K562 (cell line): ENCODE results near the gene DDX51. TPM values are rescaled to one million over a fixed set of nuclear protein-coding genes. Genes with fewer than 3 reads are reported as not detected.

Experiments
- ATAC-seq: fragments of 200-7000 bp; cut with Tn5 transposase; 3 replicates; pipeline ENCODE4 v1.9.1; 2020; ENCODE audit warnings: moderate library complexity
- BruUV-seq: library from RNA; stranded (reverse); fragments of 400-500 nt; replicated peaks from 2 replicates; lab custom pipeline; 2021; lab: Mats Ljungman, UMichigan
- CTCF ChIA-PET: fragments of 300-600 bp; formaldehyde crosslinking; extraction: SDS; loops from one replicate; lab custom pipeline; 2021; ENCODE audit warnings: low intra/inter-chr PET ratio; lab: Yijun Ruan, JAX
- POLR2A ChIA-PET: fragments of 300-600, 350-650 bp; sonication (Branson Sonifier 250); formaldehyde crosslinking; extraction: SDS; loops from one replicate; lab custom pipeline; 2021; ENCODE audit warnings: antibody characterized with exemption, inconsistent platforms; lab: Yijun Ruan, JAX
- DNase-seq, 4 experiments: peaks; one replicate each; pipeline versions ENCODE4 v3.0.0 to v3.0.0-alpha.2; 2011 to 2018; ENCODE audit warnings: low spot score in 3 of 4, mixed read lengths in 3 of 4; ENCODE audit errors: extremely low read depth in 1 of 4
- FAIRE-seq: peaks from 2 replicates; lab custom pipeline; 2011; peaks lifted over from hg19 to GRCh38; lab: Jason Lieb, UNC
- H2AFZ ChIP-seq: 2 replicates; pipeline ENCODE4 v1.6.0; 2011; ENCODE audit warnings: low read depth, low read length, control low read depth, inconsistent platforms
- H3K27ac ChIP-seq: fragments of 200-600 bp; 3 replicates; pipeline ENCODE4 v1.8.0; 2011; ENCODE audit warnings: low read depth, mild to moderate bottlenecking, control low read depth, inconsistent platforms, low read length, moderate library complexity, mixed read lengths; ENCODE audit errors: extremely low read depth
- H3K27me3 ChIP-seq, 2 experiments: fragments of 300-600 bp in 1 of 2; 2 replicates in 1 of 2; 3 replicates in 1 of 2; pipeline versions ENCODE4 v1.6.0 to v1.8.0; 2011; ENCODE audit warnings: inconsistent platforms in 2 of 2, low read length in 2 of 2, mild to moderate bottlenecking in 1 of 2, mixed read lengths in 1 of 2, moderate library complexity in 1 of 2; ENCODE audit not compliant: control insufficient read depth in 2 of 2, insufficient read depth in 2 of 2
- H3K36me3 ChIP-seq: fragments of 300-600 bp; 3 replicates; pipeline ENCODE4 v1.8.0; 2011; ENCODE audit warnings: mild to moderate bottlenecking, low read length, inconsistent platforms; ENCODE audit not compliant: control insufficient read depth, insufficient read depth
- H3K4me1 ChIP-seq, 2 experiments: fragments of 200-600 bp in 1 of 2; replicated peaks in 1 of 2; 2 replicates in 1 of 2; 3 replicates in 1 of 2; pipeline versions ENCODE4 v1.5.1 to v1.8.0; 2011; ENCODE audit warnings: inconsistent platforms in 2 of 2, low read length in 2 of 2, mild to moderate bottlenecking in 1 of 2, mixed read lengths in 1 of 2, moderate library complexity in 1 of 2; ENCODE audit not compliant: control insufficient read depth in 2 of 2, insufficient read depth in 2 of 2
- H3K4me2 ChIP-seq: 2 replicates; pipeline ENCODE4 v1.6.1; 2011; ENCODE audit warnings: low read length, control low read depth, inconsistent platforms, mixed read lengths; ENCODE audit not compliant: insufficient read depth
- H3K4me3 ChIP-seq: fragments of 200-600 bp; sonication (generic), shearing (Covaris generic); 2 replicates; pipeline ENCODE4 v1.5.1; 2016; ENCODE audit warnings: control low read depth, inconsistent platforms
- H3K79me2 ChIP-seq: fragments of 200-600 bp; 3 replicates; pipeline ENCODE4 v1.8.0; 2011; ENCODE audit warnings: low read length, inconsistent platforms; ENCODE audit not compliant: control insufficient read depth, insufficient read depth
- H3K9ac ChIP-seq, 2 experiments: 2 replicates each; pipeline versions ENCODE4 v1.6.0 to v1.6.1; 2011; ENCODE audit warnings: low read depth in 2 of 2, low read length in 2 of 2, control low read depth in 1 of 2, inconsistent platforms in 1 of 2, mild to moderate bottlenecking in 1 of 2, mixed read lengths in 1 of 2; ENCODE audit not compliant: insufficient read depth in 1 of 2
- H3K9me1 ChIP-seq: one replicate; pipeline ENCODE4 v1.6.0; 2011; ENCODE audit warnings: inconsistent platforms, mild to moderate bottlenecking, low read length, moderate library complexity; ENCODE audit not compliant: control insufficient read depth, insufficient read depth
- H3K9me3 ChIP-seq: replicated peaks from 2 replicates; pipeline ENCODE4 v1.5.1; 2011; ENCODE audit warnings: low read depth, low read length, inconsistent platforms; ENCODE audit not compliant: control insufficient read depth, insufficient read depth
- H4K20me1 ChIP-seq: replicated peaks from 2 replicates; pipeline ENCODE4 v1.6.1; 2011; ENCODE audit warnings: low read length, inconsistent platforms, mixed read lengths; ENCODE audit not compliant: control insufficient read depth, insufficient read depth
- C11orf30 ChIP-seq: fragments of 450-650 bp; IDR thresholded peaks from 2 replicates; pipeline ENCODE4 v1.6.1; 2016; ENCODE audit warnings: low read depth, mild to moderate bottlenecking
- CBX2 ChIP-seq: fragments of 200-600 bp; sonication (generic); IDR thresholded peaks from one replicate; pipeline ENCODE4 v1.6.1; 2012; ENCODE audit warnings: mild to moderate bottlenecking, low read length, inconsistent platforms; ENCODE audit not compliant: insufficient read depth, poor library complexity, severe bottlenecking
- CC2D1A ChIP-seq: fragments of 450-650 bp; IDR thresholded peaks from 2 replicates; pipeline ENCODE4 v1.6.1; 2017; ENCODE audit warnings: mild to moderate bottlenecking
- CEBPG ChIP-seq, 3 experiments: fragments of 200-800 bp in 1 of 3; sonication (Bioruptor generic) in 1 of 3; sonication (generic) in 1 of 3; formaldehyde crosslinking in 1 of 3; IDR thresholded peaks in 2 of 3; conservative IDR thresholded peaks in 1 of 3; 2 replicates each; pipeline versions ENCODE4 v1.6.1 to v1.8.0; 2016 to 2022; ENCODE audit warnings: missing compliant biosample characterization in 2 of 3, missing genetic modification characterization in 2 of 3, mild to moderate bottlenecking in 1 of 3, missing genetic modification reagents in 1 of 3
- CHCHD3 ChIP-seq: fragments of 250-450 bp; sonication (Bioruptor Pico); IDR thresholded peaks from 2 replicates; pipeline ENCODE4 v2.1.2; 2022; ENCODE audit warnings: mild to moderate bottlenecking
- ELF1 ChIP-seq: fragments of 200-800 bp; sonication (Bioruptor generic); IDR thresholded peaks from 2 replicates; pipeline ENCODE4 v1.6.1; 2016; ENCODE audit warnings: missing genetic modification characterization, missing compliant biosample characterization
- ELF4 ChIP-seq: fragments of 450-650 bp; formaldehyde crosslinking; IDR thresholded peaks from 2 replicates; pipeline ENCODE4 v1.4.0; 2022; ENCODE audit warnings: missing genetic modification characterization
- ERF ChIP-seq: fragments of 450-650 bp; formaldehyde crosslinking; IDR thresholded peaks from 2 replicates; pipeline ENCODE4 v1.4.0; 2020; ENCODE audit warnings: mild to moderate bottlenecking, mixed read lengths
- EZH2 ChIP-seq: IDR thresholded peaks from 2 replicates; pipeline ENCODE4 v1.6.1; 2012; ENCODE audit warnings: low read depth, mild to moderate bottlenecking, inconsistent platforms, low read length, borderline replicate concordance
- HDAC2 ChIP-seq: fragments of 450-650 bp; IDR thresholded peaks from 2 replicates; pipeline ENCODE4 v1.6.1; 2016; ENCODE audit warnings: mild to moderate bottlenecking
- ILK ChIP-seq: fragments of 450-650 bp; IDR thresholded peaks from 2 replicates; pipeline ENCODE4 v1.6.1; 2016; ENCODE audit warnings: missing genetic modification characterization, low read depth, mild to moderate bottlenecking, missing compliant biosample characterization, moderate library complexity, borderline replicate concordance
- POLR2B ChIP-seq: fragments of 450-650 bp; IDR thresholded peaks from 2 replicates; pipeline ENCODE4 v1.6.1; 2018; ENCODE audit warnings: low read depth; ENCODE audit not compliant: partially characterized antibody
- RHOXF2B ChIP-seq: fragments of 250-450 bp; sonication (Bioruptor Pico); conservative IDR thresholded peaks from 2 replicates; pipeline ENCODE4 v1.5.1; 2021
- SP2 ChIP-seq: IDR thresholded peaks from 2 replicates; pipeline ENCODE4 v1.6.1; 2011; ENCODE audit warnings: mild to moderate bottlenecking, low read depth, low read length, moderate library complexity; ENCODE audit not compliant: poor library complexity, severe bottlenecking; ENCODE audit errors: extremely low read depth
- ZFX ChIP-seq: sonication (generic); formaldehyde crosslinking; IDR thresholded peaks from 2 replicates; pipeline ENCODE4 v1.8.0; 2022; ENCODE audit warnings: mild to moderate bottlenecking, missing genetic modification reagents, moderate library complexity
- ZNF830 ChIP-seq: fragments of 250-450 bp; sonication (Bioruptor Pico); IDR thresholded peaks from 2 replicates; pipeline ENCODE4 v1.5.0; 2021; ENCODE audit warnings: mild to moderate bottlenecking
- whole genome bisulfite sequencing: fragments of 100-300 bp; shearing (Covaris generic); methylation state at CpG from one replicate; pipeline ENCODE4 v1.1.6; 2016; ENCODE audit warnings: low coverage, mixed read lengths; ENCODE audit not compliant: insufficient coverage; ENCODE audit errors: missing lambda C conversion rate; 5-methylcytosine and 5-hydroxymethylcytosine counted together
- in situ Hi-C: fragments of 300-500 bp; cut with MboI; formaldehyde crosslinking; loops from 4 replicates; pipeline ENCODE4 v1.15.0; 2018; ENCODE audit warnings: inconsistent platforms, mixed read lengths
- intact Hi-C: fragments of 100-400 bp; cut with micrococcal nuclease; formaldehyde crosslinking; loops from 2 replicates; pipeline ENCODE4 v1.14.2; 2022
- polyA plus RNA-seq, 8 experiments: library from polyadenylated mRNA; depleted of rRNA in 4 of 8; stranded (reverse) in 5 of 8; unstranded in 3 of 8; fragments of >200 nt; fragmentation: Nextera tagmentation in 2 of 8; fragmentation: Illumina TruSeq in 1 of 8; extraction: Ambion mirVana in 2 of 8; extraction: Trizol in 1 of 8; gene quantifications; 2 replicates each; pipeline versions ENCODE4 v1.2.1 to v1.2.3, GENCODE V29; 2011 to 2014; ENCODE audit warnings: inconsistent platforms in 1 of 8, missing spikeins in 1 of 8
- total RNA-seq, 7 experiments: library from RNA; depleted of rRNA in 6 of 7; stranded (reverse); fragments of >200 nt in 6 of 7; fragmentation: Illumina TruSeq in 2 of 7; extraction: Trizol in 2 of 7; gene quantifications; 2 replicates each; pipeline versions ENCODE4 v1.2.1 to v1.2.3, GENCODE V29; 2011 to 2021; ENCODE audit warnings: low replicate concordance in 1 of 7
- TF ChIP-seq, protein P1 (sequence below): sonication (generic); IDR thresholded peaks from 2 replicates; pipeline ENCODE4 v1.6.1; 2016
- TF ChIP-seq, protein P2 (sequence below): fragments of 250-450 bp; sonication (Bioruptor Pico); IDR thresholded peaks from 2 replicates; pipeline ENCODE4 v1.4.0; 2020; ENCODE audit warnings: mild to moderate bottlenecking, moderate library complexity, borderline replicate concordance
- TF ChIP-seq, protein P3 (sequence below): sonication (generic); formaldehyde crosslinking; IDR thresholded peaks from 2 replicates; pipeline ENCODE4 v1.8.0; 2022; ENCODE audit warnings: missing genetic modification reagents, mild to moderate bottlenecking, borderline replicate concordance

Gene DDX51
- total and polyA plus RNA-seq, 9 of the 15 experiments (the other 6 are each of a cell fraction or from before 2014, with no cell fraction given), result 1.1 to 35.9 (median 12.4) TPM

DNA sequence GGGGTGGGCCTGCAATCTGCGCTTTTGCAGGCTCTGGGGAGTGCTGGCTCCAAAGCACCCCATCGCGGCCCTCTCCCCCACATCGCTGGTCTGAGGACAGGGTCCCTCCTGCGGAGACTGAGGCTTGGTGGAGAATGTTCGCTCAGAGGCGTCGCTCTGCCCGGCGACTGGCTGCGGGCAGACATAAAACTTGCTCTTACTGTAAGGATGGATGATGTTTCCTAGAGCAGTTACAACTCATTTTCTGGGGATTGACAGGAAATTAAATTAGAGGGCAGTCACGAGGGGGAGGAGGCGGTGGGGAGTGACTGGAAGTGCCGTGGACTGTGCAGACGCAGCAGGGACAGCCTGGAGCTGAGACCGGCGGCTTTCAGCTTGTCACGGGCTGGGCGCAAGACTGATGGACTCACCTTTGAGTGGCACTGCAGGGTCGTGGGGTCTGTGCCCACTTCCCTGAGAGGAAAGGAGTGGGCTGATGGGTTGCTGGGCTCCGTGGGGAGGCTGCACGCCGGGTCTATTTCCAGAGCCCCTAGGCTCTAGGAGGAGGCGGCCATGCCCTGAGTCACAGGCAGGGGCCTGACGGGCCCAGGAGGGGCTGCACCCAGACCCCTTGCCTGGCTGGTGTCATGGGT lies 32.9 kb upstream of the DDX51 start:
- FAIRE-seq, result no peak

More for the DNA sequence above, 32.9 kb upstream of the DDX51 start:
- ATAC-seq (no peak), DNase-seq (no peak)
- H3K4me2 ChIP-seq, result no peak overlapping the region
- no peak overlapping the region for H3K27ac ChIP-seq
- no peak for TF ChIP-seq ZFX (CRISPR knock-in tag)
- no peak for TF ChIP-seq CC2D1A
- TF ChIP-seq SP2, result no peak
- TF ChIP-seq CHCHD3 (CRISPR knock-in tag), result no peak
- no peak for TF ChIP-seq ELF4 (CRISPR knock-in tag)
- TF ChIP-seq CBX2, result no peak
- no peak for TF ChIP-seq ZNF830
- no peak for TF ChIP-seq RHOXF2B (CRISPR knock-in tag)
- no peak for TF ChIP-seq ILK (tag)
- TF ChIP-seq POLR2B, result no peak
- TF ChIP-seq ERF (CRISPR knock-in tag), result no peak
- TF ChIP-seq CEBPG (CRISPR knock-in tag; IDR thresholded peaks at IDR 0.05), result no peak
- no peak for TF ChIP-seq CEBPG (tag; conservative IDR thresholded peaks at IDR 0.05 in 1 of 2, IDR thresholded peaks at IDR 0.05 in 1 of 2)
- no peak for TF ChIP-seq ELF1 (tag)
- TF ChIP-seq C11orf30, result no peak
- TF ChIP-seq EZH2, result no peak
- TF ChIP-seq, protein P1, sequence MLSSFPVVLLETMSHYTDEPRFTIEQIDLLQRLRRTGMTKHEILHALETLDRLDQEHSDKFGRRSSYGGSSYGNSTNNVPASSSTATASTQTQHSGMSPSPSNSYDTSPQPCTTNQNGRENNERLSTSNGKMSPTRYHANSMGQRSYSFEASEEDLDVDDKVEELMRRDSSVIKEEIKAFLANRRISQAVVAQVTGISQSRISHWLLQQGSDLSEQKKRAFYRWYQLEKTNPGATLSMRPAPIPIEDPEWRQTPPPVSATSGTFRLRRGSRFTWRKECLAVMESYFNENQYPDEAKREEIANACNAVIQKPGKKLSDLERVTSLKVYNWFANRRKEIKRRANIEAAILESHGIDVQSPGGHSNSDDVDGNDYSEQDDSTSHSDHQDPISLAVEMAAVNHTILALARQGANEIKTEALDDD, result no peak
- TF ChIP-seq, protein P2, sequence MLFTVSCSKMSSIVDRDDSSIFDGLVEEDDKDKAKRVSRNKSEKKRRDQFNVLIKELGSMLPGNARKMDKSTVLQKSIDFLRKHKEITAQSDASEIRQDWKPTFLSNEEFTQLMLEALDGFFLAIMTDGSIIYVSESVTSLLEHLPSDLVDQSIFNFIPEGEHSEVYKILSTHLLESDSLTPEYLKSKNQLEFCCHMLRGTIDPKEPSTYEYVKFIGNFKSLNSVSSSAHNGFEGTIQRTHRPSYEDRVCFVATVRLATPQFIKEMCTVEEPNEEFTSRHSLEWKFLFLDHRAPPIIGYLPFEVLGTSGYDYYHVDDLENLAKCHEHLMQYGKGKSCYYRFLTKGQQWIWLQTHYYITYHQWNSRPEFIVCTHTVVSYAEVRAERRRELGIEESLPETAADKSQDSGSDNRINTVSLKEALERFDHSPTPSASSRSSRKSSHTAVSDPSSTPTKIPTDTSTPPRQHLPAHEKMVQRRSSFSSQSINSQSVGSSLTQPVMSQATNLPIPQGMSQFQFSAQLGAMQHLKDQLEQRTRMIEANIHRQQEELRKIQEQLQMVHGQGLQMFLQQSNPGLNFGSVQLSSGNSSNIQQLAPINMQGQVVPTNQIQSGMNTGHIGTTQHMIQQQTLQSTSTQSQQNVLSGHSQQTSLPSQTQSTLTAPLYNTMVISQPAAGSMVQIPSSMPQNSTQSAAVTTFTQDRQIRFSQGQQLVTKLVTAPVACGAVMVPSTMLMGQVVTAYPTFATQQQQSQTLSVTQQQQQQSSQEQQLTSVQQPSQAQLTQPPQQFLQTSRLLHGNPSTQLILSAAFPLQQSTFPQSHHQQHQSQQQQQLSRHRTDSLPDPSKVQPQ (CRISPR knock-in tag), result no peak
- TF ChIP-seq, protein P3, sequence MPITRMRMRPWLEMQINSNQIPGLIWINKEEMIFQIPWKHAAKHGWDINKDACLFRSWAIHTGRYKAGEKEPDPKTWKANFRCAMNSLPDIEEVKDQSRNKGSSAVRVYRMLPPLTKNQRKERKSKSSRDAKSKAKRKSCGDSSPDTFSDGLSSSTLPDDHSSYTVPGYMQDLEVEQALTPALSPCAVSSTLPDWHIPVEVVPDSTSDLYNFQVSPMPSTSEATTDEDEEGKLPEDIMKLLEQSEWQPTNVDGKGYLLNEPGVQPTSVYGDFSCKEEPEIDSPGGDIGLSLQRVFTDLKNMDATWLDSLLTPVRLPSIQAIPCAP, result no peak
- TF ChIP-seq HDAC2, result no peak
- no TSS peak for BruUV-seq
- H3K4me3 ChIP-seq, result no peak overlapping the region
- peaks cover 2% of the 10 kb centered on the region for H4K20me1 ChIP-seq
- peaks cover 3 to 49% of the 10 kb centered on the region in 2 experiments; a peak in 3 of 5 replicates for H3K4me1 ChIP-seq
- H3K9ac ChIP-seq, result no peak overlapping the region; a peak in 1 of 4 replicates
- no peaks in the 10 kb centered on the region for H3K9me3 ChIP-seq
- H3K27me3 ChIP-seq, result peaks cover 53 to 87% of the 10 kb centered on the region in 2 experiments
- CTCF ChIA-PET, result no interaction called here
- in situ Hi-C loops (no loop called here), intact Hi-C loops (no loop called here)
- 15% methylated on average over 17 of the region's 25 CpGs for WGBS
- POLR2A ChIA-PET, result no interaction called here
- H3K79me2 ChIP-seq, result no peaks in the 10 kb centered on the region
- no peak overlapping the region for H2AFZ ChIP-seq
- H3K9me1 ChIP-seq, result peaks cover 4% of the 10 kb centered on the region
- no peaks in the 10 kb centered on the region for H3K36me3 ChIP-seq
